IPS-20b (cell line): Measurements from ENCODE around the gene PAM.

Source experiments
- H3K27ac ChIP-seq: one replicate; pipeline ENCODE4 v1.5.1; 2013; ENCODE audit warnings: low read length
- H3K27me3 ChIP-seq: 2 replicates; pipeline ENCODE4 v1.6.1; 2013; ENCODE audit warnings: mild to moderate bottlenecking, low read length, inconsistent platforms; ENCODE audit not compliant: insufficient read depth
- H3K36me3 ChIP-seq: 2 replicates; pipeline ENCODE4 v1.6.1; 2013; ENCODE audit warnings: low read depth, mild to moderate bottlenecking, inconsistent platforms, low read length, moderate library complexity; ENCODE audit not compliant: insufficient read depth
- H3K4me1 ChIP-seq: 2 replicates; pipeline ENCODE4 v1.6.1; 2013; ENCODE audit warnings: mild to moderate bottlenecking, control low read depth, inconsistent platforms, low read length, moderate library complexity; ENCODE audit not compliant: insufficient read depth
- H3K4me3 ChIP-seq: 2 replicates; pipeline ENCODE4 v1.5.1; 2013; ENCODE audit warnings: mild to moderate bottlenecking, low read length, inconsistent platforms
- H3K9ac ChIP-seq: 2 replicates; pipeline ENCODE4 v1.6.1; 2013; ENCODE audit warnings: low read depth, mild to moderate bottlenecking, inconsistent platforms, low read length, moderate library complexity
- H3K9me3 ChIP-seq: 2 replicates; pipeline ENCODE4 v1.6.1; 2013; ENCODE audit warnings: mild to moderate bottlenecking, low read depth, low read length, inconsistent platforms; ENCODE audit not compliant: insufficient read depth

The PAM gene

DNA sequence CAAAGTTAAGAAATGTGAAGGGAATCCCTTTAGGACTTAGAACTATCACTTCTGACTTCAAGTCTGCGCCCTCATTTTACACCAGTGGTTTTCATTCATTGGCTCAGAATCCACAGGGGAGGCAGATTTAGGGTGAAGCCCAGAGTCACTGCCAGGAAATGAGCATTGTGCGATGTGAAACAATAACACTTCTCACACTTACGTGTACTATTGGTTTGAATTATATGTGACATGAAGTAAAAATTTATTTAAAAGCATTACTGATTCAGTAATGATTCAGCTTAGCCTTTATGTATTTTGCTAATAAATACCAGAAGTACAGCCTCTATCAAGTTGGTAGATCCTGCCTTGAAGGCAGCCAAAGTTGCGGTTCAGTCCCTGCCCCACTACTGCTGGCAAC lies 98.6 kb downstream of the PAM start:
- Histone ChIP-seq H3K4me3 (no peak overlapping the region), H3K27ac (no peak overlapping the region), H3K4me1 (no peaks in the 10 kb centered on the region), H3K27me3 (no peaks in the 10 kb centered on the region), H3K9me3 (no peaks in the 10 kb centered on the region), H3K9ac (no peak overlapping the region), H3K36me3 (no peaks in the 10 kb centered on the region)

DNA sequence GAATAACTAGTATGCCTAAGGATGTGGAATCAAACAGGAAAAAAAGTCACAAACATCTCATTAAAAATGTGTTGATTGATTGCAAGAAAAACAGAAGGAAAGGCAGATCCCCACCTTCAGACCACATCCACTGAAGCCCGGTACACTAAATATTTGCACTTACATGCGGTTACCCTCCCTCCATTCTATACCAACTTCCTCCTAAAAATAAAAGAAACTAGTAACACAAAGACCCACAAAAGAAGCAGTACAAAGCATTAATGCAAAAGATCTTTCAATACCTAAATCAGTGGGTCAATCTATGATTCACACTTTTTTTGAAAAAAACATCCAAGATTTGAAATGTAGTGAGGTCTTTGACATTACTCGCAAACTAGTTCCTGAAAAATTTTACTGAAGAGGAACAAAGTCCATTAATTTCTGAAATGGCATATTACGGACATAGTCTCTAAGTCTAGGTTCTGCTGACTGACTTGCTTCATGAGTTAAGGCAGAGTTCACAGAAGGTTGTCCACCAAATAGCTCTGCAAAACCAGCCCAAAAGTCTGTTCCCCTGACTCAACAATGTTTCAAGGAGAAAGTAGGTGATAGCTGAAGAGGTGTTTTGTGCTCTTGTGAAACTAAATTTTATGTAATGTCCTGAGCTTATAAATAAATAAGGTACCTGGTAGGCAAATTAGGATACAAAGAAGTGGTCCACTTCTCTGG lies 100.7 kb downstream of the PAM start:
- Histone ChIP-seq H3K36me3 (no peaks in the 10 kb centered on the region), H3K9ac (no peak overlapping the region), H3K4me3 (no peak overlapping the region), H3K27me3 (no peaks in the 10 kb centered on the region), H3K27ac (no peak overlapping the region), H3K9me3 (no peaks in the 10 kb centered on the region), H3K4me1 (no peaks in the 10 kb centered on the region)

DNA sequence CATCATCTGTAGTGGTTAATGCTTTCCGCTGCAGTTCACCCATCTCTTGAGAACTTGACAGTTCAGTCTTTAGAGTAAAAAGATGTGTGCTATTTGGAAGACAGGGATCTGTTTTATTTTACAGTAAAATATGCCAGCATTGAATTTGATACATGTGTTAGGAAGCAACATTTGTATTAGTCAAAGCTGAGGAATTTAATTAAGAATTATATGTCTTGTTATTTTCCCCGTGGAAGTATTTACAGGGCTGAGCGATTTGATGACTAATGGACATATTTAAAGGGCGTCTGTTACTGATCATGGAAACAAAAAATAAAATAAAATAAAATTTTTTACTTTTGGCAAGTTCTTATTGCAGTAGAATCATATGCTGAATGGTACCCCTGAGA lies 101.3 kb downstream of the PAM start:
- Histone ChIP-seq H3K4me3 (no peak overlapping the region), H3K9me3 (no peaks in the 10 kb centered on the region), H3K9ac (no peak overlapping the region), H3K4me1 (no peaks in the 10 kb centered on the region), H3K27ac (no peak overlapping the region), H3K27me3 (no peaks in the 10 kb centered on the region), H3K36me3 (no peaks in the 10 kb centered on the region)

DNA sequence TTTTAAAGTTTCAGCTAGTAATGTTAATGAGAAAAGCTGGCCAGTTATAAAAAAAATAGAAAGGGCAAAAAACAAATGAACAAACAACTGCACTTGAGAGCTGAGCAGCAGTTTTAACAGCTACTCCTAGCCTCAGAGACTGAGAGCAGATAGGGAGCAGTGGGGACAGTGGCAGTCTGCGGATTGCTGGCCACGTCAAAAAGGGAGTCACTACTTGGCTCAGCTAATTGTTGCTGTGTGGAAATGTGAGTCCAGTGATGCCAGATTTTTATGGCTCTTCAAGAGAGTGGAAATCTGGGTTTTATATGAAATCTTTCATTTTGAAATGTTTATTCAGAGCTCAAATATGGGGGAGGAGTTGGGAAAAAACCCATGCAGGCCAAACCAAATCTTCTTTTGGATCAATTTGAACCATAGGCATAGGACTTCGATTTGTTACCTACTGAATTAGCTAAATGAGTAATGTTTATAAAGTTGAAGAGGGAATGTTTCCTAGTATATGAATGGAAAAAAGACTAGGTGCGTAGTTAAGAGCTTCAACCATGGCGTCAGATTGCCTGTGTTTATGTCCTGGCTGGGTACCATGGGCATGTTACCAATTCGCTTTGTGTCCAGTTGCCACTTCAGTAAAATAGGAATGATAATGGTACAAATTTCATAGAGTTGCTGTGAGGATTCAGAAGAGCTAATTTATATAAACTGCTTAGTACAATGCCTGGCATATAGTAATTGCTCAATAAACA lies 102.1 kb downstream of the PAM start:
- H3K27me3 ChIP-seq, result no peaks in the 10 kb centered on the region
- H3K9me3 ChIP-seq, result no peaks in the 10 kb centered on the region
- H3K4me1 ChIP-seq, result no peaks in the 10 kb centered on the region
- no peak overlapping the region for H3K27ac ChIP-seq
- no peak overlapping the region for H3K9ac ChIP-seq
- no peaks in the 10 kb centered on the region for H3K36me3 ChIP-seq
- H3K4me3 ChIP-seq, result no peak overlapping the region

DNA sequence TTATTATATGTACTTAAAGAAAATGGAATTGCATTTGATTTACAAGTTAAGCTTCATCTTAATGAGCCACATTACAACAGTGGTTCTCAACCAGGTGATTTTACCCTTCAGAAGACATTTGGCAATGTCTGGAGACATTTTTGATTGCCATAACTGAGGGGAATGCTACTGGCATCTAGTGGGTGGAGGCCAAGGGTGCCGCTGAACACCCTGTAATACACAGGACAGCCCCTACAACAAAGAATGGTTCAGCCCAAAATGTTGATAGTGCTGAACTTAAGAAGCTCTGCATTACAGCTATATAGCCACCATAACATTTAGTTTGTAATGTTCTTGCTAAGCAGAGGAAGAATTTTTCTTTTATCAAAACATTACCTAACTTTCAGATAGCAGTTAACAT lies 103.1 kb downstream of the PAM start:
- no peaks in the 10 kb centered on the region for H3K36me3 ChIP-seq
- H3K9me3 ChIP-seq, result no peaks in the 10 kb centered on the region
- H3K9ac ChIP-seq, result no peak overlapping the region
- H3K27ac ChIP-seq, result no peak overlapping the region
- H3K4me3 ChIP-seq, result no peak overlapping the region
- H3K4me1 ChIP-seq, result no peaks in the 10 kb centered on the region
- H3K27me3 ChIP-seq, result no peaks in the 10 kb centered on the region

DNA sequence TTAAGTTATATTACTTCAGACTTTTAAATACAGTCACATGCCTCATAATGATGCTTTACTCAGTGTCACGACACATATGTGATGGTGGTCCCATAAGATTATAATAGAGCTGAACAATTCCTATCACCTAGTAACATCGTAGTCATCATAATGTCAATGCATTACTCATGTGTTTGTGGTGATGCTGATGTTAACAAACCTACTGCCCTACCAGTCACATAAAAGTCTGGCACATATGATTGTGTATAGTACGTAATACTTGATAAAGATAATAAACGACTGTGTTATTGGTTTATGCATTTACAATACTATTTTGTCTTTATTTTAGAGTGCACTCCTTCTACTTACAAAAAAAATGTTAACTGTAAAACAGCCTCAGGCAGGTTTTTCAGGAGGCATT lies 103.7 kb downstream of the PAM start:
- Histone ChIP-seq H3K27ac (no peak overlapping the region), H3K4me3 (no peak overlapping the region), H3K27me3 (no peaks in the 10 kb centered on the region), H3K36me3 (no peaks in the 10 kb centered on the region), H3K9me3 (no peaks in the 10 kb centered on the region), H3K4me1 (peaks cover 2% of the 10 kb centered on the region; the same call in 1 of the 2 replicates), H3K9ac (no peak overlapping the region)

DNA sequence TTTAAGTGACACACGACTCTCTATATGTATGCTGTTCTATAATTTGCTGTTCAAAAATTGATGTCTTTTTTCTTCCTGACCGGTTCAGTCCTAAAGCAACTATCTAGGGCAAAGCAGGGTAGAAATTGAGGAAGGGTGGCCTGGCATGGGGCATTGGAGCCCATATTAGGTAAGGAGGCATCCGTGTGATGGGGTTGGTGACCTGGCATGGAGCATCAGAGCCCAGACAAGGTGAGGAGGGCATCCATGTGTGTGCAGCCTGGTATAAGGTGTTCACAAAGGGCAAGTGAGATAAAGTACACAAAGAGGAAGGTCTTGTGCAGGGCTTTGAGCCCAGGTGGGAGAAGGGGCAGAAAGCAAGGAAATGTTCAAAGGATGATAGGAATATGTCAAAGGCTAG lies 104.9 kb downstream of the PAM start:
- Histone ChIP-seq H3K9ac (no peak overlapping the region), H3K27ac (no peak overlapping the region), H3K36me3 (no peaks in the 10 kb centered on the region), H3K4me1 (peaks cover 7% of the 10 kb centered on the region; the same call in 1 of the 2 replicates), H3K27me3 (no peaks in the 10 kb centered on the region), H3K9me3 (no peaks in the 10 kb centered on the region), H3K4me3 (no peak overlapping the region)

DNA sequence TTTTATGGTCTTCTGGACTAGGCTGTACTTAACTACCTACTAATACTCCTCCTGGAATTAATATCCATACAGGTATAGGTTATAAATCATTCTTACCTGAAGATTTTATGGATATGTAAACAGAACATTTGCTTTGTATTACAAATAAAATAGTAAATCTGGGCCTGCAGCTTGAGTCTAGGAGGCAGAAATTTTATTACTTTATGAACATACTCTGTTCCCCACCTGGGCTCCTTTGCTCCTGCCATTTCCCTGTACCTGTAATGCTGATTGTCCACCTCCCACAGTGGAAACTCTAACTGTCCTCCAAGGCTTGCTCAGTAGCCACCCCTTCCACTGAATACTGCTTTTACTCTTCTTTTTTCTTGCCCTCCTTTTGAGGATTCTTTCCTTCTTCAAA lies 108.0 kb downstream of the PAM start:
- H3K9me3 ChIP-seq, result no peaks in the 10 kb centered on the region
- H3K27ac ChIP-seq, result no peak overlapping the region
- H3K27me3 ChIP-seq, result no peaks in the 10 kb centered on the region
- no peak overlapping the region for H3K9ac ChIP-seq
- H3K4me3 ChIP-seq, result no peak overlapping the region
- peaks cover 18% of the 10 kb centered on the region; the same call in 1 of the 2 replicates for H3K4me1 ChIP-seq
- no peaks in the 10 kb centered on the region for H3K36me3 ChIP-seq

DNA sequence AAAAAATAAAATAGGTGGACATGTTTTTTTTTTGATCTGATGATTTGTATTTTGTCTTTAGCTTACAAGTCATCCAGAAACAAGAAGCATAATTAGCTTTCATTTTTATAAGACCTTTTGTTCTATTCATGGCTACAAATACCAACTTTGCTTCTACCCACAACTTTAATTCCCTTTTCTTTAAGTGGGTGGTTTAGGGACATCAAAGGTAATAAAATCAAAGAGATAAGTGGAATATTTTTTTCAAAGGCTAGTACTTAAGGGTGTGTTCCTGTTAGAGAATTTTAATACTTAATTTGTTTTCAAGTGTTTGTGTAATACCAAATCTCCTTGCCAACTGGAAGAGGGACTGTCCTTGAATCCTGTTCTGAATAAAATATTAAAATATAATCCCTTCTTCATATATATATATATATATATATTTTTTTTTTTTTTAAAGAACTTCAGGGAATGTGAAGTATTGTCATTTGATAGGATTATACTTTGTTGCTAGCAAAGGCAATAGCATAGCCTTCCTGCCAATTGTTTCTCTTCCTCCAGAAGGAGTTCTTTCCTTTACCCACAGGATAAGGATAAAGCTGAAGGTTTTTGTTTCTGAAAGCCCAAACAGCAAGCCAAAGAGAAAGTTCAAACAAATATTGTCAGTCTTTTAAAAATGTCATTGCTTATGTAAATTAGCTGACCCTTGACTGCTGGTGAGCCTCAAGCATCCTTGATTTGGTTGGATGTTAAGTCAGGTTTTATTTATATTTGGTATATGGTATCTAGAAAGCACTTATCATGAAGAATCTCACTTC lies 108.9 kb downstream of the PAM start:
- peaks cover 20% of the 10 kb centered on the region; the same call in 1 of the 2 replicates for H3K4me1 ChIP-seq
- H3K27me3 ChIP-seq, result no peaks in the 10 kb centered on the region
- no peak overlapping the region; the same call in 1 of the 2 replicates for H3K9ac ChIP-seq
- H3K4me3 ChIP-seq, result peak overlapping the region; percentile 90; the same call in 1 of the 2 replicates
- H3K36me3 ChIP-seq, result no peaks in the 10 kb centered on the region
- no peaks in the 10 kb centered on the region for H3K9me3 ChIP-seq
- no peak overlapping the region for H3K27ac ChIP-seq

DNA sequence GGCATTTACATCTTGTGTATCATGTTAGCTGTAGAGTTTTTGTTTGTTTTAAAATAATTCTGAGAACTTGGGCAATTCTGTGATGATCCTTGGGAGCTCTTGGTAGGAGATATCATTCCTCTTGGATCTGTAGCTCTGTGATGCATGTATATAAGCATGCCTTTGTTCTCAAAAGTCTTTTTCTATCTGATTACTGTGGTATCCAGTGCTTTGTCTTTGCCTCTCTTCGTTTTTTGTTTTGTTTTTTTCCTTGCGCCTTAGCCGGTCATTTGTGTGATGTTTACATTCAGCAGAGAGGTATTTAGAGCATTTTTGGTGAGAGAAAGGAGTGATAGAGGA lies 110.0 kb downstream of the PAM start:
- H3K27ac ChIP-seq, result no peak overlapping the region

DNA sequence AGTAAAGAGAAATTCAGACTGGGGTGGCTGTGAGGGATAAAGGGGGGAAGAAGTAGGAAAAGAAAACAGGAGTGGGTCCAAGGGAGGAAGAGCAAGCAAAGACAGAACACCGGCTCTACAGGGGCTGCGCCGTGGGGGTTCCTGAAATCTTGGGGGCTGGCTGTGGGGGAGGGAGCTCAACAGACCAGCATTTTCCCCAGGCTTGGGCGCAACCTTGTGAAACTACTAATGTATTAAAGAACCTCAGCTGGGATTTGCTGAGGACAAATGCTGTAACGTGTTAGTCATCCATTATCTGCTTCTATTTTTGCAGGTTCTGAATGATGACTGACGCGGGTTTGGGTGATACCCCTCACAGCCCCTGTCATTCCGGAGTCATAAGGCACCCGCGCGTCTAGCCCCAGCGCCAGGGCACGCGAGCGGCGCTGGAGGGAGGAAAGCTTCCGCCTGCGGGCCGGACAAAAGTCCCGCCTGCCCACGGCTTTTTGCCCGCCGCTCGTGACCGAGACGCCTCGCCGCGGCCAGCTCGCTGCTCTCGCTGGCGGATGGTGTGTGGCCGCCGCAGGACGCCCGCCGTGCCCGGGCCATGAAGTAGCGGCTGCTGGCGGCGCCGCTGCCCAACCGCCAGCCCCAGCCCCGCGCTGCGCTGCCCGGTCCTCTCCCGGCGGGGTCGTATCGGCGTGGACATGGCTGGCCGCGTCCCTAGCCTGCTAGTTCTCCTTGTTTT lies 110.6 kb downstream of the PAM start:
- Histone ChIP-seq H3K9ac (peak overlapping the region; percentile 88), H3K4me1 (peaks cover 20% of the 10 kb centered on the region; the same call in 1 of the 2 replicates), H3K9me3 (no peaks in the 10 kb centered on the region), H3K27ac (no peak overlapping the region), H3K27me3 (no peaks in the 10 kb centered on the region), H3K36me3 (no peaks in the 10 kb centered on the region), H3K4me3 (peak overlapping the region; percentile 90)

More for the DNA sequence above, 110.0 kb downstream of the PAM start:
- Histone ChIP-seq H3K9me3 (no peaks in the 10 kb centered on the region), H3K36me3 (no peaks in the 10 kb centered on the region), H3K27me3 (no peaks in the 10 kb centered on the region), H3K4me1 (peaks cover 20% of the 10 kb centered on the region; the same call in 1 of the 2 replicates), H3K4me3 (peak overlapping the region; percentile 90), H3K9ac (peak overlapping the region; percentile 88; the same call in 1 of the 2 replicates)
